ENCODE measurements around the gene CEBPZ.

The CEBPZ gene

GRCh38 chr2:37231241-37232130 lies at the start of gene CEBPZ, which contains the start of gene NDUFAF7:
CEBPZ (minus strand) TSS chr2:37231596; CDS start chr2:37231567, 29 bp downstream.
NDUFAF7 (plus strand) TSS chr2:37231658; CDS start chr2:37231706, 48 bp downstream.
- no peak for TF ChIP-seq CTCF (IDR thresholded peaks at IDR 0.05)

GRCh38 chr2:37276291-37276690 lies 44.9 kb upstream of the CEBPZ start:
- TF ChIP-seq CTCF (IDR thresholded peaks at IDR 0.05), result no peak

GRCh38 chr2:37274359-37274965 lies 43.1 kb upstream of the CEBPZ start:
- TF ChIP-seq CTCF (IDR thresholded peaks at IDR 0.05), result no peak

GRCh38 chr2:37271376-37272067 lies 40.1 kb upstream of the CEBPZ start:
- TF ChIP-seq CTCF (IDR thresholded peaks at IDR 0.05), result no peak

GRCh38 chr2:37268111-37268510 lies 36.7 kb upstream of the CEBPZ start:
- no peak for TF ChIP-seq CTCF (IDR thresholded peaks at IDR 0.05)

- TF ChIP-seq CTCF (IDR thresholded peaks at IDR 0.05), result no peak
Observed at GRCh38 chr2:37267685-37268084, 36.3 kb upstream of the CEBPZ start.

- TF ChIP-seq CTCF (IDR thresholded peaks at IDR 0.05), result no peak
Observed at GRCh38 chr2:37263839-37264238, 32.4 kb upstream of the CEBPZ start.

All from LNCAP (cell line).